ENCODE data around the gene GJC2.

Gene GJC2

GRCh38 chr1:228158151-228159007 lies 8.6 kb downstream of the GJC2 start:
- no peak for DNase-seq (ENCODE audit: low spot score)

GRCh38 chr1:228159008-228159665 lies 9.4 kb downstream of the GJC2 start:
- DNase-seq (ENCODE audit: low spot score): no peak

GRCh38 chr1:228160201-228160761 lies 10.6 kb downstream of the GJC2 start:
- DNase-seq (ENCODE audit: low spot score): no peak

GRCh38 chr1:228161362-228161761 lies 11.6 kb downstream of the GJC2 start:
- DNase-seq (ENCODE audit: low spot score): no peak

- DNase-seq (ENCODE audit: low spot score): no peak
Measured at GRCh38 chr1:228161866-228162265, 12.1 kb downstream of the GJC2 start.

- no peak for DNase-seq (ENCODE audit: low spot score)
Measured at GRCh38 chr1:228162286-228163006, 12.7 kb downstream of the GJC2 start.

GRCh38 chr1:228163007-228163753 lies 13.4 kb downstream of the GJC2 start:
- DNase-seq (ENCODE audit: low spot score): no peak

GRCh38 chr1:228163776-228164519 lies 14.2 kb downstream of the GJC2 start:
- no peak for DNase-seq (ENCODE audit: low spot score)

- no peak for DNase-seq (ENCODE audit: low spot score)
Measured at GRCh38 chr1:228164561-228165371, 15.0 kb downstream of the GJC2 start.

GRCh38 chr1:228165372-228166169 lies 15.8 kb downstream of the GJC2 start, which contains the start of gene IBA57:
IBA57 (plus strand) TSS chr1:228165804; CDS start chr1:228165817, 13 bp downstream.
- DNase-seq (ENCODE audit: low spot score): peak; percentile 98

GRCh38 chr1:228166170-228166936 lies 16.6 kb downstream of the GJC2 start:
- peak; percentile 87 for DNase-seq (ENCODE audit: low spot score)

- no peak for DNase-seq (ENCODE audit: low spot score)
Measured at GRCh38 chr1:228168563-228169270, 19.0 kb downstream of the GJC2 start.

- DNase-seq (ENCODE audit: low spot score): no peak
Measured at GRCh38 chr1:228169345-228169744, 19.6 kb downstream of the GJC2 start.

GRCh38 chr1:228170666-228171065 lies 20.9 kb downstream of the GJC2 start:
- no peak for DNase-seq (ENCODE audit: low spot score)

GRCh38 chr1:228171221-228171891 lies 21.6 kb downstream of the GJC2 start:
- DNase-seq (ENCODE audit: low spot score): no peak

- no peak for DNase-seq (ENCODE audit: low spot score)
Measured at GRCh38 chr1:228172591-228173527, 23.1 kb downstream of the GJC2 start.
